NCI-H1105 treated with DMSO at 0.1 percent for 48 hours (cell line): Measurements from ENCODE around the gene FRMD4B.
"Not testable (repeated sequence)": the region's sequence is repeated elsewhere in the genome, so short reads cannot be mapped to it uniquely, and the experiment has no call there.

ENCODE experiments used
- DNase-seq: peaks from one replicate; lab custom pipeline; 2025; lab: John Stamatoyannopoulos, UW

FRMD4B gene

DNA sequence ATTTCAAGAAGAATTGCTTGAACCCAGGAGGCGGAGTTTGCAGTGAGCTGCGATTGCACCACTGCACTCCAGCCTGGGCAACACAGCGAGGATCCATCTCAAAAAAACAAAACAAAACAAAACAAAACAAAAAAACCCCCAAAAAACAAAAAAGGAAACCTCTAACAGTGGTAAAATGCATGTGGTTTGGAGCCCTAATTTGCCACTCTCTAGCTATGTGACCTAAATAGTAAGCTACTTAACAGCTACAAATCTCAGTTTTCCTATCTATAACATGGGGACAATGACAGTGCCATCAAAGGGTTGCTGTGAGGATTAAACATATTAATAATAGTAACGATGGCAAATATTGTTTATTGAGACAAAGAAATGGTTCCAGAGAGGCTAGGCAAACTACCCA lies 144.1 kb downstream of the FRMD4B start:
- DNase-seq = no peak

DNA sequence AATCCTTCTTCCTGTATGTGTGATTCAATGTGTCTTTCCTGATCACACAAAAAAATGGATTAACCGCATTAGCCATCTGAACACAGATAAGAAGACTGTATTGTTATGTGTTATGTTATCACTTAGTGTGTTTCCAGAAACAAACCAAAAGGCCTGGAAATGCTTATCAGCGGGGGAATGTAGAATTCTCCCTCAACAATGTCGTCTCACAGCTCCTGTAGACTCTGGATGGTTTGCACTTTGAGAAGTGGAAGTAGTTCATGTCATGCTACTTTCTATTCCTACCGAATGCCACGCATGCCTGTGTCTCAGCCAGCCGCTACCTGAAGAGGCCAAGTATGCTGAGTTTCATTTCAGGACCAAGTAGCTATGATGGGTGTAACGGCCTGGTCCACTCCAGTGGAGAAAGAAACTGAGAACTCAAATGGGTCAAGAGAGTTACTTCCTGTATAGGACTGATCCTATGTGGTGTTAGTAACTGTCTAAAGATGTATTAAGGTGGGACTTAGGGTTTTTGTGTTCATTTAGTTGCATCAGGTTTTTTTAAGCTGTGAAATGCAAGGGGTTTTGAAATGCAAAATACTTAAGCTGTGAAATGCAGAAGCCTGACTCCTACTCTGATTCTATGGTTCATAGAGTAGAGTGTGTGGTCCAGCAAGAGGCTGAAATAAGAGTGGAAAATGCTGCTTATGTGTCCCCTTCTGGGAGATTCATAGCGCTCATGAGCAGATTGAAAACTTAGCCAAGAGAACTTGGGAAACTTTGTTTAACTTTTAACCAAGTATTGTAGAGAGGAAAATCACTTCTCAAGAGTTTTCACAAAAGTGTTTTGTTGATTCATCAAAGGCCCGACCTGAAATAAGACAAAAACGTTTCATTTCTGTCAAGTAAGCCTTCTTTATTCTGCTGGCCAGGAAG lies 145.0 kb downstream of the FRMD4B start:
- no peak for DNase-seq

DNA sequence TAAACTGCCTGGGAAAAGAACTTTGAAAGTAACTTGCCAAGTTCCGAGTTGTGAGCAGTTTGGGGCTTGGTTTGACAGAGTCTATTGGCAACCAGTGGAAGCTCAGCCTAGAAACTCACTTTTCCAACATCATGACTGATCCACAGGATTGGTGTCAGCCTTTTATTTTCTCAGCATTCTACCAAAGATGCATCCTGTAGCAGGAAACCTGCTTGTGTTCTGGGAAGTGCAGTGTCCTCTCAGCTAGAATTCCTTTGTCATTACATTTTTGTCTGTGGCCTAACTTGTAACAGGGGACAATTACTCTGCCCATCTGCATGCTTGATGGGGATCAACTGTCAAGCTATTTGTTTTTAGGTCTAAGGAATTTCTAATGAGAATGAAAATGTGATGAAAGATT lies 146.8 kb downstream of the FRMD4B start:
- no peak for DNase-seq

DNA sequence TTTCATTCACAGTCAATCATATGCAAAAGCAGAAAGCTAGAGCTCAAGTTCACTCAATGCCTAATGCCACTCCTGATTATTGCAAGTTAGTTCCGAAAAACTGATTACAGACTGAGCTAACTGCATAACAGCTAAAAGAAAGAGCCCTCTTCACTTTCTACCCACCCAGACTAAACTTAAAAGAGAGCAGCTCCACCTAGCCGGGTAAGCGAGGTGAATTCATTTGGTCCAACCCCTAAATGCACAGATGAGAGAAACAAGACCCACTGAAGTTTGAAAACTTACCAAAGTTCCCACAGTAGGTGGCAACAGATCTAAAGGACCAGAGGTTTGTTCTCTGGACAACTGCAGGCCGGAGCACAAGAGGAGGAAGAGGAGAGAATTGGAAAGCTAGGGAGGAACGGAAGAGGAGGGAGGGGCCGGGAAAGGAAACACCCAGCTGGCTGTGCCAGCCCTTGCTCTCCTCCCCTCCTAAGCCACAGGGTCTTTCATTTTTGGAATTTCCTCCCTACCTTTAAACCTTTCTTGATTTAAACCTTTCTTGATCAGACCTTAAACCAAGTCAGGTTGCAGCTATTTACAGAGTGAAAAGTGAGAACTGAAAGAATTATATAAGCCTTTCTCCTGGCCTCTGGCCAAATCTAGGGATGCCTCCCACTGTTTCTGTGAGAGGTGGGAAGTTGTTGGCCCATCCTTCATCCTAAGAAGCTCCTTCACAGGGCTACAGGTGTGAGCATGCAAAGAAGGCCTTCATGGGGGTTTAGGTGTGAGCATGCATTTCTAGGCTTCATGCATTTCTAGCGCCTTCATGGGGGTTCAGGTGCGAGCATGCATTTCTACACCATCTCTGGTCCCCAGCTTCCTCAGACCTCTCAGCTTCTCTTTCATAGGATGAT lies 148.8 kb downstream of the FRMD4B start:
- no peak for DNase-seq

DNA sequence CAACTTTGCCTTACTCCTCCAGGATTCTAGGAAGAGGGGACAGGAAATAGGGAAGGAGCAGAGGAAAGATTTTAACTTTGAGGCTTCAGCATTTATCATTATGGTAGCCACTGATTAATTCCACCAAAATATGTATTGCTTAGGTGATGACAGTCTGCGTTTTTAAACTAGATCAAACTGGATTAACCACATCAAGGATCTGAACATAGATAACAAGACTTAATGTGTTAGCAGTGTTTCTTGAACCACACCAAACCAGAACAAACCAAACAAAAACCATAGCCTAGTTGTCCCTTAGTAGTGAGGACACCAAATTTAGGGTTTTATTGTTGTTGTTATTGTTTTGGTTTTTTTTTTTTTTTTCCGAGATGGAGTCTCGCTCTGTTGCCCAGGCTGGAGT lies 150.0 kb downstream of the FRMD4B start:
- no peak for DNase-seq

DNA sequence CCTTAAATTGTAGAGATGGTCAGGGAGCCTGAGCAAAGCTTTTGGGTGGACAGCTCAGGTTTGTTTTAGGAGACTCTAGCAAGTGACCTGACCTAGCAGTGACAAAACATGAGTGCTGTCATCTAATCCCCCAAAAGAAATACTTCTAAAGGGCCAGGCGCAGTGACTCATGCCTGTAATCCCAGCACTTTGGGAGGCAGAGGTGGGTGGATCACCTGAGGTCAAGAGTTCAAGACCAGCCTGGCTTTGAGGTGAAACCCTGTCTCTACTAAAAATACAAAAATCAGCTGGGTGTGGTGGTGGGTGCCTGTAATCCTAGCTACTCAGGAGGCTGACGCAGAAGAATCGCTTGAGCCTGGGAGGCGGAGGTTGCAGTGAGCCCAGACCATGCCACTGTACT lies 150.7 kb downstream of the FRMD4B start:
- DNase-seq = not testable (repeated sequence)

DNA sequence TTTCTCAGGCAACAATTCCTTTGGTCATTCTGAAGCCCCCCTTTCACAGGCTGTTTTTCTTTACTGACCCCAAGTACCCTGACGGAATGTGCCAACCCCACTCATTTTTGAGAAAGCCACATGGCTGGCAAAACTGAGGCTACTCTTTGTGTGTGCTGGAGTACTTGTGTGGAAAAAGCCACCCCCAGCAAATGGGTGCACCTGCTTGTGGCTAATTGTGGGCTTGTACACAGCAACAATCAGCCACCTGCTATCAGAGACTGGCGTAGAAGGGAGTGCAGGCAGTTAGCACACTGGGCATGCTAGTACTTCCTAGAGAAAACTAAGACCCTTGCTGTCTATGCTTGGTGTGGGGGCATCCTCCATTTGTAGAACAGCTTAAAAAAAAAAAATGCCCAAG lies 153.4 kb downstream of the FRMD4B start:
- DNase-seq = peak; percentile 21

DNA sequence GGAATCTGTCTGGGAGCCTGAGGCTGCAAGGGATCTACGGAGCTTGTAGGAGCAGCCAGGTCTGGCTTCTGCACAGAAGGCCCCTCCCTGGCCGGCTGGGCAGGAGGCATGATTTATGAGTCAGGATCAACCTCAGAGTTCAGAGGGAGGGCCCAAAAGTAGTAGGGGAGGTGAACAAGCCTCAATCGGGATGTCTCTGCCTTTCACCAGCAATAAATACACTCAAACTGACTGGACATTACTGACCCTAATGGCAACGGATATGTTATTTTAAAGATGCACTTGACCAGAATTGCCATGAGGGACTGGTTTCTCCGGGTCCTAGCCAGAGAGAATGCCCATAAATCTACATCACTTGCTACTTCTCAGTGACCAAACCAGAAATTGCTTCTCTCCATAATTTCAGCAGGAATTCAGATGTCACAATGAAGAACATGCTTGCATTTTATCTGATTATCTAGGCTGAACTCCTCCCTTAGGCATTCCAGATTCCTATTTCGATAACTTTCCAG lies 153.9 kb downstream of the FRMD4B start:
- no peak for DNase-seq

DNA sequence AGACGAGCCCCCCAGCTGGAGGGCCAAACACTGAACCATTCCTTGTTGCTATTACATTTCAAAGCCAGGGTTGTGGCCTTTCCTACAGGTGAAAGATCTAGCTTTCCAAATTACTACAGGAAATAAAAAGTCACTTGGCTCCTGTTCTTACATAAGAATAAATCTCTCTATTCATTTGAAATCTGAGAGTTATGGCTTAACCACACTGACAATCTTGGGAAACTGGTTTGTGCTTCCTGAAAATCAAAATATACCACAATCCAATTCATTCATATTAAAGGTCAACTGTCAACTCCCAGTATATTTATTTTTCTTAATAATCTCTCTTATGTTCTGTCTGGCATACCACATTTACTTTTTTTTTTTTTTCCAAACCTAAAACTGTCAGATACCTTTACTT lies 159.8 kb downstream of the FRMD4B start:
- no peak for DNase-seq

DNA sequence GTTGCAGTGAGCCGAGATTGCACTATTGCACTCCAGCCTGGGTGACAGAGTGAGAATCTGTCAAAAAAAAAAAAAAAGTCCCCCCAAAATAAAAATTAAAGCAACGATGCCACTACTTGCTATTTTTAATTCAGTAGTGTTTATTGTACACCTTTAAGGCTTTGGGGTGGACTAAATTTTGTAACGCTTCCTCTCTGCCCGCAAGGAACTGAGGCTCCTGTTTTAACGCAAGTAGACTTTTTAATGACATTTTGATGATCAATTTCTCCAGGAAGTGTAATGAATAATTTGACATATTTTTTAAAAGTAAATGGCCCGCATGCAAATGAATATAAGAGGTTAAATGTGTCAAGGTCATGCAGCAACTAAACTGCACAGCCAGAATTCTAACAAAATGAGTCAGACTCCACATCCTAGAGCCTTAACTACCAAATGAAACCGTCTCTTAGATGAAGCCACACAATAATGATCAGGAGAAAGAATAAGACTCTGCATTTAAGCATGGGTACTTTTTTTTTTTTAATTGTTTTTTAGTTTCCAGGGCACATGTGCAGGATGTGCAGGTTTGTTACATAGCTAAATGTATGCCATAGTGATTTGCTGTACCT lies 166.7 kb downstream of the FRMD4B start:
- DNase-seq = no peak

DNA sequence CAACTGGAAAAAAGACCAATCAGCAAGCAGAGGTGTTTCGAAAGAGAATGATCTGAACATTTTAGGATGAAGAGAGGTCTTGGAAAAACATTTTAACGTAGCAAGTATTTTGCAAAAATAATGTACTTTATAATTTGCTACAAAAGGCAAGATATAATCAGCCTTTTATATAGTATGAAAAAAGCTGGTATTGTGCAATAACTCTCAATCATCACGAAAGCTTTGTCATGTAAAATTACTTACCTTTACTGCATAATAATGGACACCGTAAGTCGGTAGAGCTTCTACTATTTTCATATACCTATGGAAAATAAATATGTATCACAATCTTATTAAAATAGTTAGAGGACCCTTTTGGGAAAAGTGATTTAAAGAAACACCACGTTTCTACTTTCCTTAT lies 167.8 kb downstream of the FRMD4B start:
- DNase-seq = no peak

DNA sequence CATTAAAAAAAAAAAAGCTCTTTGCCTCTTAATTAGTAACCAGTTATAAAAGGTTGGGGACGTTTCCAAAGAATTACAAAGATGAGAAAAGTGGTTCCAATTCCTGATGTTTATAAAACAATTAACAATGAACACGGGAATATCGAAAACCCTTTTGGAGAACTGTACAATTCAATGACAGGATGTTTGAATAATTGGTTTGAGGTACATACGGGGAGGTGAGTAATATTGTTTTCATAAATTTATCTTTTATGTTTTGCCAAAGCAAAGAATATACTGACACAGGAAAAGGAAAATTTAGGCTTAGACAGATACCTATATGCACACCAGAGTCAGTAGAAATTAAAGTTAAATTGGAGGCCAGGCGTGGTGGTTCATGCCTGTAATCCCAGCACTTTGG lies 168.9 kb downstream of the FRMD4B start:
- DNase-seq = no peak

DNA sequence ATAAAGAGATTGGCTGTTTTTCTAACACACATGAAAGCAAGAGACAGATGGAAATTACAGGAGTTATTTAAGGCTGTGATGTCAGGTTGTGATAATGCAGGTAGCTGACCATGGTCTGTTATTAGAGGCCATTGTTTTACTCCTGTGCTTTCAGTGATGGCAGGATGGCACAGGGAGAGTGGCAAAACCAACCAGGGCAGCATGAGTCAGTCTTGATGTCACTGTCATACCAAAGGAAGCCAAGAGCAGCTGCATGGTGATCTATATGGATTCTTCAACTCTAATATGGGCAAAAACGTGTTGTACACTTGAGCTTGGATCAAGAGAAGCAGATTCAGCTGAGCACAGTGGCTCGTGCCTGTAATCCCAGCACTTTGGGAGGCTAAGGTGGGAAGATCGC lies 171.6 kb downstream of the FRMD4B start:
- DNase-seq = no peak

DNA sequence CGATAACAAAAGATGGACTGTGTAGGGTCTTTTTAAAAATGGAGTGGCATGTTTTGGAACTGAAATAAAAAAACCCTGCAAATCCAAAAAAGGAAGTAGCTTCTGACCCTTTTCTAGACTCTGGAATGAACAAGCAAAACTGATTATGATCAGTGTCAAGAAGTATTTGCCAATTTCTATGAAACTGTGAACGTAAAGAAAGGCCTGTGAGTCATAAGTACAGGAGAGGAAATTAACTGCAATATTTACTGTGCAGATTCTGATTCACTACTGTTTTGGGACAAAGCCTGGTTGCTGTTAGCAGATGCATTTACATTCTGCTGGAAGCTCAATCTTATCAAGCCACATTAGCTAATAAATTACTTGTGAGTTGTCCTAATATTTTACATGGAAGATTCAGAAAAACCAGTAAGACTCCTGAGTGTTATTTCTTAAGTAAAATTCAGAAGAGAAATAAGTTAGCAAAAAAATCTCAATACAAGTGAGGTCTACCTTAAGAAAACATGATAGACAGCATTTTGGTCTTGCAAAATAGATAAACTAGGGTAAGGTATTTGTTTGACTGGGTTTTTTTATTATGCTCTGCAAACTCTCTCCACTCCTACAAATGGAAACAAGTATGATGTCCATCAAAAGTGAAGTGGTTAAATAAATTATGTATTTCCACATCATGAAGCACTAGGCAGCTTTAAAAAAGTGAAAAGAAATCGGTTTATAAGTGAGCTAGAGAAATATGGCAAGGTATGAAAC lies 173.3 kb downstream of the FRMD4B start:
- DNase-seq = no peak

DNA sequence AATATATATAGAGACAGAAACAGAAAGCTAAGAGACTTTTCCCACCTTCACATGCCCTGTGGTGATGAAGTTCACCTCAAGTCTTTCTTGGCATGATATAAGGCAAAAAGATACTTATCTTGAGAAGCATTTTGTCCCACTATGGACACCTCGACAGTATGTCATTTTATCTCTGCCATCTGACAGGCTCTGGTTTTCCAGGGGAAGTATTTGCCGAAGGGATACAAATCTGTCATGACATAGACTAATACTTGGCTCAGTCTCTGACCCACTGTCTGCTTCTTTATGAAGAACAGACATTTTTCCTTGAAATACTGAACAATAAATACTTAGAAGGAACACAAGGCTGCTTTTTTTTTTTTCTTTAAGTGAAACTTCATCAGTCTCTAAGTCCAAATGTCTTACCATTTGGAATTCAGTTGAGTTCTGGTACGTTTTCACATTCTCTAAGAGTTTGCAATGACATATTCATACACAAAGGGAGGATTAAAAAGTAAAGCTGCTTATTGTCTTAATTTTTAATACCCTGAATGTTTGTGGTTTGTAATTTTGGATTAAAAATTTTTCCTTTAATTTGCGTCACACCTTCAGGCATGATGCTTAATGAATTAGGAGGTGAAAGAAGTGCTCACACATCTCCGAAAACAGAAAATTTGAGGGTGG lies 175.7 kb downstream of the FRMD4B start:
- DNase-seq = no peak

DNA sequence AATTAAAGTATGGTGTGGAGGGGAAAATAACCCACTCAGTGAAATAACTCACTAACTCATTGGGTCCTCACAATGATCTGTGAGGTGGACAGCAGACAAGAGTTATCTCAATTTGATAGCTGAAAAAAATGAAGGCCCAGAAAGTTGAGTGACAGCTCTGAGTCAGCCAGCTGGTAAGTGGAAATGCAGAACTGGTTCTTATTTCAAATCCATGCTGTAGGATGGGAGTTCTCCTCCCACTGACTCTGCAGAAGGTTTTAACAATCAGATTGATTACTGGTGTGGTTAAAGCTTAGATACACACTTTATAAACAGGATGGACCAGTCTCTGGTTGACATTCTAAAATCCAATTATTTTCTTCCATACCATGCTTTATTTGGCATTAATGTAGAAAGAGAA lies 176.5 kb downstream of the FRMD4B start:
- DNase-seq = no peak

DNA sequence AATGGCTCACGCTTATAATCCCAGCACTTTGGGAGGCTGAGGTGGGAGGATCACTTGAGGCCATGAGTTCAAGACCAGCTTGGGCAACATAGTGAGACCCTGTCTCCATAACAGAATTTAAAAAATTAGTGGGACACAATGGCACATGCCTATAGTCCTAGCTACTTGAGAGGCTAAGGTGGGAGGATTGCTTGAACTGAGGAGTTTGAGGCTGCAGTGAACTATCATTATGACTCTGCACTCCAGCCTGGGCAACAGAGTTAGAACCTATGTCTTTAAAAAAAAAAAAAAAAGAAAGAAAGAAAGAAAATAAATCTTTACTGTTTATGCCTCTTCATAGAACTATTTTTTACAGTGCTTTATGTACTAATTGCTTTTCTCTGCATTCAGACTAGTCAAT lies 178.9 kb downstream of the FRMD4B start:
- no peak for DNase-seq

DNA sequence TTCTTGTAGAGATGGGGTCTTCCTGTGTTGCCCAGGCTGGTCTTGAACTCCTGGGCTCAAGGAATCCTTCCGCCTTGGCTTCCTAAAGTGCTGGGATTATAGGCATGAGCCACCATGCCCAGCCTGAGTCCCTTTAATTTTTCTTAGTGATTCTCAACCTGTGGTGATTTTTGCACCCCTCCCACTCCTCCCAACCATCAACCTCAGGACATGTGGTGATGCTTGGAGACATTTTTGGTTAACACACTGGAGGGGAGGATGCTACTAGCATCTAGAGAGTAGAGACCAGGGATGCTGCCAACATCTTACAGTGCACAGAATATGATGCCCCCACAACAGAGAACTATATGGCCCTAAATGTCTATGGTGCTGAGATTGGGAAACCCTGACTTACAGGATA lies 180.5 kb downstream of the FRMD4B start:
- DNase-seq = no peak

DNA sequence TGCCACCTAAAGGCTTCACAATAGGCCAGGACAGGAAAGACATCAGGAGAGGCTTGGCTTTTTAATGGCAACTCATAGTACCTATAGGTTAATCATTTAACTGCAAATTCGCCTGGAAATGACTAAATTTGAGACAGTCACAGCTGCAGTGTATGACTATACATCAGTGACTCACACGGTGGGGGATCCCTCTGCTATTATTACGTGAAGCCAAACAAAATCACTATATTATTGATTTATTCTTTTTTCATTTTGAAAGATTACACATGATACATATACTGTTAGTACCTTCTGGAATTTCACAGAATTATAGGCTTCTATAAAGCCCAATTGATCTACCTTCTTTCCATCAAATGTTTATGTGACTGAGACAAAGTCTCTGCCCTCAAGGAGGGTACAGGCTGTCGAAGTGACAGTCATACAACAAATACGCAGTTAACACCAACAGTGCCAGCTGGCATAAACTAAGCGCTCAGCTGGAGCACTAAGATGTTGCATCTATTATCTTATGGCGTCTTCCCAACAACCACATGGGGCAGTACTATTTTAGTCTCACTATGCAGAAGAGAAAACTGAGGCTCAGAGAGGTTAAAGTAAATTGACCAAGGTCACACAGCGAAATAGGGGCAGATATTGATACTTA lies 181.5 kb downstream of the FRMD4B start:
- DNase-seq = no peak

DNA sequence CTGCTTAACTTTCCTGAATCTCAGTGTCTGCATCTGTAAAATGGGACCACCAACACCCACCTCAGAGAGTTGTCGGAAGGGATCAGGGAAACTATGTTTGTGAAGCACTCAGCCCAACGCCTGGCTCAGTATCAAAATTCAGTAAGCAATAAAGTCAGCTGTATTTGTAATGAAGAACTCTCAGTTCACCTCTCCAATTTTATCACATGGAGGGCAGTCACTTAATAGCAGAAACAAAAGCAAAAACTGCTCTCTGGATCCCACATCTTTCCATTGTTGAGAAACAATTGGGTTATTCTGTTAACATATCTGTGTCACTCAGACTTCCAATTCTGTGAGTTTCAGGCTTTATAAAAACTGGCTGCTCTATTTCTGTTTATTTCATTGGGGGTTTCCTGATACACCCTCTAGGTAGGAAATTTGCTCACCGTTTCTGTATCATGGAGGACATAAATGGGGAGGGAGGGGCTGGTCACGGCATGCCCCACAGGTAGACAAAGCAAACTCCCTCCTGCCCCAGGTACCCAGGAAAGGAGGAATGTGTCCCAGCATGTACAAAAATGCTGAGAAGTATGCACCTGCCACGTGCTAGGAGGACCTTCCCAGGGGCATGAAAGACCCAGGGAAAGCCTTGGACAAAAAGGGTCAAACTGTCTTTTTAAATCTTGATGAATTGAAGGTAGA lies 182.1 kb downstream of the FRMD4B start:
- DNase-seq = no peak
